Esophagus squamous epithelium (tissue), 5 donors: ENCODE results near the gene NOL12. TPM values are rescaled to one million over a fixed set of nuclear protein-coding genes. Genes with fewer than 3 reads are reported as not detected.

Experiments
- DNase-seq: peaks from one replicate; lab custom pipeline; 2025; lab: John Stamatoyannopoulos, UW
- H3K27ac ChIP-seq, 4 donors: fragments of 200-600 bp; sonication (generic); one replicate each; pipeline ENCODE4 v1.5.1; 2016 to 2019; ENCODE audit warnings: mild to moderate bottlenecking in 1 of 4
- H3K27me3 ChIP-seq, 4 donors: fragments of 200-600 bp; sonication (generic); 1 replicate in 3 of 4; 2 replicates in 1 of 4; pipeline versions ENCODE4 v1.5.1 to v1.6.0; 2017 to 2021; ENCODE audit warnings: antibody characterized with exemption in 1 of 4
- H3K36me3 ChIP-seq, 3 donors: fragments of 200-600 bp; sonication (generic); one replicate each; pipeline ENCODE4 v1.5.1; 2016 to 2019
- H3K4me1 ChIP-seq, 3 donors: fragments of 200-600 bp; sonication (generic); one replicate each; pipeline ENCODE4 v1.5.1; 2017 to 2019
- H3K4me3 ChIP-seq, 4 donors: fragments of 200-600 bp; sonication (generic); 1 replicate in 3 of 4; 2 replicates in 1 of 4; pipeline ENCODE4 v1.5.1; 2016 to 2019; ENCODE audit warnings: mild to moderate bottlenecking in 2 of 4, moderate library complexity in 1 of 4
- H3K9me3 ChIP-seq, 3 donors: fragments of 200-600 bp; sonication (generic); one replicate each; pipeline ENCODE4 v1.5.1; 2016 to 2019
- POLR2A ChIP-seq, 4 donors: fragments of 450-650 bp; IDR thresholded peaks; one replicate each; pipeline ENCODE4 v1.6.1; 2017; ENCODE audit warnings: antibody characterized with exemption in 4 of 4, mild to moderate bottlenecking in 4 of 4, moderate library complexity in 3 of 4
- WGBS, 2 donors: methylation state at CpG; one replicate each; pipeline ENCODE4 v1.1.5; 2018; 5-methylcytosine and 5-hydroxymethylcytosine counted together
- intact Hi-C: fragments of 100-400 bp; cut with DNase I; formaldehyde crosslinking; loops from one replicate; pipeline ENCODE4 v1.15.0; 2022
- total RNA-seq, 4 donors: library from RNA; depleted of rRNA; stranded (reverse); fragments of >200 nt; gene quantifications; one replicate each; pipeline ENCODE4 v1.1.0, GENCODE V29; 2016
- TF ChIP-seq, protein P1 (sequence below), 6 experiments: fragments of 450-650 bp in 4 of 6; fragments of 200-600 bp in 2 of 6; sonication (generic) in 2 of 6; IDR thresholded peaks; one replicate each; pipeline ENCODE4 v1.5.1; 2016 to 2019; ENCODE audit warnings: antibody characterized with exemption in 6 of 6, mild to moderate bottlenecking in 4 of 6, moderate library complexity in 4 of 6
- donor health status: DM: yes; HTN: yes; CAD: no.

The NOL12 gene
- total RNA-seq, 4 donors from 2014 or later: 34.3 to 44.5 (median 40.8) TPM

DNA sequence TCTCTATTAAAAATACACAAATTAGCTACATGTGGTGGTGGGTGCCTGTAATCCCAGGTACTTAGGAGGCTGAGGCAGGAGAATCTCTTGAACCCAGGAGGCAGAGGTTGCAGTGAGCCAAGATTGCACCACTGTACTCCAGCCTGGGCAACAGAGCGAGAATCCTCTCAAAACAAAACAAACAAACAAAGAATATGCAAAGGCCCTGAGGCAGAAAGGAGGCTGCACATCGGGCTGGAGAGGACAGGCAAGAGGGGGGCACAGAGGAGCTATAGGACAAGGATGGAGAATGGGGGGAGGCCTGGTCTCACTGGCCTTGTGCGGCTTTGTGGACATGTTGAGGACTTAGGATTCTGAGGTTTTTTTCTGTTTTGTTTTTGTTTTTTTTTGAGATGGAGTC lies 19.1 kb downstream of the NOL12 start:
- H3K4me3 ChIP-seq: no peak overlapping the region
- H3K4me1 ChIP-seq: peaks cover 0 to 6% (median 0%) of the 10 kb centered on the region in 3 donors
- H3K27me3 ChIP-seq: no peaks in the 10 kb centered on the region
- no peak overlapping the region for H3K27ac ChIP-seq
- no peaks in the 10 kb centered on the region for H3K36me3 ChIP-seq
- no peak for DNase-seq
- intact Hi-C loops: no loop called here
- no peaks in the 10 kb centered on the region for H3K9me3 ChIP-seq
- TF ChIP-seq POLR2A (IDR thresholded peaks at IDR 0.05): no peak
- TF ChIP-seq, protein P1, sequence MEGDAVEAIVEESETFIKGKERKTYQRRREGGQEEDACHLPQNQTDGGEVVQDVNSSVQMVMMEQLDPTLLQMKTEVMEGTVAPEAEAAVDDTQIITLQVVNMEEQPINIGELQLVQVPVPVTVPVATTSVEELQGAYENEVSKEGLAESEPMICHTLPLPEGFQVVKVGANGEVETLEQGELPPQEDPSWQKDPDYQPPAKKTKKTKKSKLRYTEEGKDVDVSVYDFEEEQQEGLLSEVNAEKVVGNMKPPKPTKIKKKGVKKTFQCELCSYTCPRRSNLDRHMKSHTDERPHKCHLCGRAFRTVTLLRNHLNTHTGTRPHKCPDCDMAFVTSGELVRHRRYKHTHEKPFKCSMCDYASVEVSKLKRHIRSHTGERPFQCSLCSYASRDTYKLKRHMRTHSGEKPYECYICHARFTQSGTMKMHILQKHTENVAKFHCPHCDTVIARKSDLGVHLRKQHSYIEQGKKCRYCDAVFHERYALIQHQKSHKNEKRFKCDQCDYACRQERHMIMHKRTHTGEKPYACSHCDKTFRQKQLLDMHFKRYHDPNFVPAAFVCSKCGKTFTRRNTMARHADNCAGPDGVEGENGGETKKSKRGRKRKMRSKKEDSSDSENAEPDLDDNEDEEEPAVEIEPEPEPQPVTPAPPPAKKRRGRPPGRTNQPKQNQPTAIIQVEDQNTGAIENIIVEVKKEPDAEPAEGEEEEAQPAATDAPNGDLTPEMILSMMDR (IDR thresholded peaks at IDR 0.05): no peak
- 83 to 85% methylated on average over 3 of the region's 3 CpGs for WGBS, 2 donors

DNA sequence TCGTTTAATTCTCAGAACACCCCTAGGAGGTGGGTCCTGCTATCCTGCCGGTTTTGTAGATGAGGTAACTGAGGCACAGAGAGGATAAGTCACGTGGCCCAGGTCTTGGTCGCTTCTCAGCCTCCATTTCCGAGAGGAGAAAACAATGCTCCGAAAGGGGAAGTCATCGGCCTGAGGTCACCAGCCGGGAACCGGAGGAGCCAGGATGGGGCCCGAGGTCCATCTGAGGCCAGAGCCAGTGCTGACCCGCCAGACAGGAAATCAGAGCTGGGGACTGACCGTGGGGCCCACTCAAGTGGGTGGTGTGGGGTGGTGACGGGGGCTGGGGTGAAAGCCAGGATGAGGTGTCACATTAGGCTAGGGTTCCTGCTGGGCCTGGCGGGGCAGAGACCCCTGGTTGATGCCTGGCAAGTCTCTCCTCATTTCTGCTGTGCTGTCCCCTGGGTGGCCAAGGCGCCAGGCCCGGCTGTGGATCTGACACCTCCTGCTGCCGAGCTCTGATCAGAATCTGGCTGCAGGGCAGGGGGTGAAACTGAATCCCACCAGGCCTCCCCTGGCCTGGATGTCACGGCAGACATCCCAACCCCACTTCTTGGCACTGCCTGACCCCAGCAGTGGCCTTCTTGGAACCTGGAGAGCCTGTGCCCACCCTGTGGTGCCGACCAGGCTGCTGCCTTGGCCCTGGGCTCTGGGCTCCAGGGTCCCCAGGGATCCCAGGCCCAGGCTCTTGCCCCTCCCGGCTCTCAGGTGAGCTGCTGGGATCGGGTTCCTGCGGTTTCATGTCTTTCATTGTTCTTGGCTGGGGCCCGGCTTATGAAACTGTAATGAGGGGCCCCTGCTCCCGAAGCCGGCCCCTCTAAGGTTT lies 22.7 kb downstream of the NOL12 start:
- Histone ChIP-seq H3K36me3 (no peaks in the 10 kb centered on the region), H3K9me3 (no peaks in the 10 kb centered on the region), H3K4me1 (peaks cover 0 to 14% (median 0%) of the 10 kb centered on the region in 3 donors), H3K27ac (no peak overlapping the region), H3K27me3 (no peaks in the 10 kb centered on the region), H3K4me3 (no peak overlapping the region)
- TF ChIP-seq POLR2A (IDR thresholded peaks at IDR 0.05): no peak
- TF ChIP-seq, protein P1 (IDR thresholded peaks at IDR 0.05): no peak
- intact Hi-C loops: no loop called here
- DNase-seq: no peak
- 65 to 67% methylated on average over 7 of the region's 25 CpGs for WGBS, 2 donors

- no peaks in the 10 kb centered on the region for H3K9me3 ChIP-seq
- intact Hi-C loops: no loop called here
- H3K4me3 ChIP-seq: no peak overlapping the region
- H3K4me1 ChIP-seq: peaks cover 0 to 14% (median 0%) of the 10 kb centered on the region in 3 donors
- H3K27me3 ChIP-seq: no peaks in the 10 kb centered on the region
- DNase-seq: no peak
- 60 to 80% methylated on average over 1 of the region's 15 CpGs for WGBS, 2 donors
- TF ChIP-seq, protein P1 (IDR thresholded peaks at IDR 0.05): no peak
- TF ChIP-seq POLR2A (IDR thresholded peaks at IDR 0.05): no peak
- no peaks in the 10 kb centered on the region for H3K36me3 ChIP-seq
- no peak overlapping the region for H3K27ac ChIP-seq
Observed at GRCh38 chr22:37709445-37709765, 23.3 kb downstream of the NOL12 start.

GRCh38 chr22:37710675-37711074 lies 24.5 kb downstream of the NOL12 start:
- Histone ChIP-seq H3K27ac (no peak overlapping the region), H3K9me3 (no peaks in the 10 kb centered on the region), H3K36me3 (peaks cover 0 to 4% (median 0%) of the 10 kb centered on the region in 3 donors), H3K4me3 (no peak overlapping the region), H3K27me3 (no peaks in the 10 kb centered on the region), H3K4me1 (peaks cover 0 to 14% (median 0%) of the 10 kb centered on the region in 3 donors)
- intact Hi-C loops: no loop called here
- 38% methylated on average over 1 of the region's 3 CpGs; no CpG with 5 or more reads in 1 of the 2 donors for WGBS, 2 donors
- DNase-seq: no peak
- TF ChIP-seq, protein P1 (IDR thresholded peaks at IDR 0.05): no peak
- TF ChIP-seq POLR2A (IDR thresholded peaks at IDR 0.05): no peak

GRCh38 chr22:37711490-37711889 lies 25.3 kb downstream of the NOL12 start:
- Histone ChIP-seq H3K4me1 (peaks cover 0 to 16% (median 0%) of the 10 kb centered on the region in 3 donors), H3K4me3 (no peak overlapping the region), H3K27me3 (no peaks in the 10 kb centered on the region), H3K27ac (no peak overlapping the region), H3K9me3 (no peaks in the 10 kb centered on the region), H3K36me3 (peaks cover 0 to 4% (median 0%) of the 10 kb centered on the region in 3 donors)
- no peak for DNase-seq
- 84% methylated on average over 7 to 10 of the region's 10 CpGs for WGBS, 2 donors
- TF ChIP-seq, protein P1 (IDR thresholded peaks at IDR 0.05): no peak
- no peak for TF ChIP-seq POLR2A (IDR thresholded peaks at IDR 0.05)
- intact Hi-C loops: no loop called here
